Epithelial cell of esophagus (primary cell): Measurements from ENCODE around the gene FCHSD2.

Experiments
- DNase-seq: peaks from one replicate; pipeline ENCODE4 v3.0.0; 2010; ENCODE audit warnings: low read depth
- H3K4me3 ChIP-seq: 2 replicates; pipeline ENCODE4 v1.5.1; 2011; ENCODE audit warnings: mild to moderate bottlenecking, low read length, control low read depth
- TF ChIP-seq, protein P1 (sequence below): IDR thresholded peaks from 2 replicates; pipeline ENCODE4 v1.5.1; 2011; ENCODE audit warnings: low read depth, mild to moderate bottlenecking, low read length, control low read depth, inconsistent platforms; ENCODE audit not compliant: insufficient read depth; ENCODE audit errors: missing control alignments

FCHSD2 gene

GRCh38 chr11:72971192-72971967 is 170.7 kb downstream of the FCHSD2 start:
- TF ChIP-seq, protein P1, sequence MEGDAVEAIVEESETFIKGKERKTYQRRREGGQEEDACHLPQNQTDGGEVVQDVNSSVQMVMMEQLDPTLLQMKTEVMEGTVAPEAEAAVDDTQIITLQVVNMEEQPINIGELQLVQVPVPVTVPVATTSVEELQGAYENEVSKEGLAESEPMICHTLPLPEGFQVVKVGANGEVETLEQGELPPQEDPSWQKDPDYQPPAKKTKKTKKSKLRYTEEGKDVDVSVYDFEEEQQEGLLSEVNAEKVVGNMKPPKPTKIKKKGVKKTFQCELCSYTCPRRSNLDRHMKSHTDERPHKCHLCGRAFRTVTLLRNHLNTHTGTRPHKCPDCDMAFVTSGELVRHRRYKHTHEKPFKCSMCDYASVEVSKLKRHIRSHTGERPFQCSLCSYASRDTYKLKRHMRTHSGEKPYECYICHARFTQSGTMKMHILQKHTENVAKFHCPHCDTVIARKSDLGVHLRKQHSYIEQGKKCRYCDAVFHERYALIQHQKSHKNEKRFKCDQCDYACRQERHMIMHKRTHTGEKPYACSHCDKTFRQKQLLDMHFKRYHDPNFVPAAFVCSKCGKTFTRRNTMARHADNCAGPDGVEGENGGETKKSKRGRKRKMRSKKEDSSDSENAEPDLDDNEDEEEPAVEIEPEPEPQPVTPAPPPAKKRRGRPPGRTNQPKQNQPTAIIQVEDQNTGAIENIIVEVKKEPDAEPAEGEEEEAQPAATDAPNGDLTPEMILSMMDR = no peak
- no peak for DNase-seq
- no peak overlapping the region for H3K4me3 ChIP-seq

- DNase-seq = no peak
- no peak overlapping the region for H3K4me3 ChIP-seq
- TF ChIP-seq, protein P1 = no peak
These were observed 171.5 kb downstream of the FCHSD2 start for GRCh38 chr11:72970557-72971118.

GRCh38 chr11:72969894-72970335 is 172.2 kb downstream of the FCHSD2 start:
- TF ChIP-seq, protein P1 = no peak
- peak; percentile 47 for DNase-seq
- no peak overlapping the region for H3K4me3 ChIP-seq

DNA sequence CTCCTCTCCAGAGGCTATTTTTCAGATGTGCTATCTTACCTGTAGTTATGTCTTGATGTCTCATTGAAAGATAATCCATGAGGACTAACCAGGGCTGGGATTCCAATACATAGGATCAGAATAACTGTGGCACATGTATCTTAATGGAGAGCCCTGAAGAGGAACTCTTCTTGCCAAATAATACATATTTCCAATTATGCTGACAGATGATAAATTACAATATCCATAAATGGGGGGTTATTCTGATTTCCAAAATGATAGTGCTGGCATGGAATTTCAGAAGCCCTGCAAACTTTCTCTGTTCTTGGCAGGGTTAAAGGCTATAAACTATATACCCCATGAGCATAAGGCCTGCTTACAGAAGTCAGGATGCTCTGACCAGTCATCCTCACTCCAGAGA is 173.7 kb downstream of the FCHSD2 start:
- no peak overlapping the region for H3K4me3 ChIP-seq
- TF ChIP-seq, protein P1 = no peak
- DNase-seq = no peak

DNA sequence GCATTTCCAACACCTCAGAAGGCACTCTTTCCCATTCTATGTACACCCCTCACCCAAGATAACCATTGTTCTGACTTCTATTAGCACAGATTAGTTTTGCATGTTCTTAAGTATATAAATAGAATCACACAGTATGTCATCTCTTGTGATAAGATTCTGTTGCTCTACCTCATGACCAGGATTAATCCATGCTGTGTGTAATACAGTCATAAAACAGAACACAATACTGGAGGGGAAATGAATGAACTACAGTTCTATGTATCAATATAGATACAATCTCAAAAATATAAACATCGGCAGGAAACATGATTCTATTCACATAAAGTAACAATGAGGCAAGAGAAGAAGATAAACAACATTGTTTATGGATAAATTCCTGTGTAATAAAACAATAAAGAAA is 176.4 kb downstream of the FCHSD2 start:
- no peak overlapping the region for H3K4me3 ChIP-seq
- DNase-seq = no peak
- TF ChIP-seq, protein P1 = no peak

DNA sequence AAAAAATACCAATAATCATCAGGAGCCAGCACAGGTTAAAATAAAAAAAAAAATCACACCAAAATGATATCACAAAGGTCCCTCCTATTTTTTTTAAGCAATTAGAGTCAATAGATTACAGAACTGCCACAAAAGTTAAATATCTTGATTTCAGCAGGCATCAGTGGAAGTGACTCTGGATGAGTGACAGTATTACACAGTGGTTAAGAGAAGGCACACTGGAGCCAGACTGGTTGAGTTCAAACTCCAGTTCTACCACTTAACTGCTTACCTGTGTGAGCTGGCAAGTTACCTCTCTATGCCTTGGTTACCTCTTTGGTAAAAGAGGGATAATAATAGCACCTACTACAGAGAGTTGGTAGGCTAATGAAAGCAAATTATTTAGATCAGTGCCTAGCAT is 179.4 kb downstream of the FCHSD2 start:
- H3K4me3 ChIP-seq = no peak overlapping the region
- TF ChIP-seq, protein P1 = no peak
- no peak for DNase-seq
